Gastrocnemius medialis (tissue), 4 donors: ENCODE data around the gene RTKN2.

ENCODE experiments used
- CTCF ChIP-seq, 5 experiments: fragments of 450-650 bp in 3 of 5; fragments of 200-600 bp in 2 of 5; sonication (generic) in 2 of 5; IDR thresholded peaks in 4 of 5; conservative IDR thresholded peaks in 1 of 5; 1 replicate in 4 of 5; 2 replicates in 1 of 5; pipeline ENCODE4 v1.5.1; 2016 to 2019; ENCODE audit warnings: antibody characterized with exemption in 5 of 5, mild to moderate bottlenecking in 3 of 5, moderate library complexity in 3 of 5
- POLR2A ChIP-seq, 2 donors: fragments of 450-650 bp; IDR thresholded peaks; one replicate each; pipeline ENCODE4 v1.6.1; 2017; ENCODE audit warnings: antibody characterized with exemption in 2 of 2, mild to moderate bottlenecking in 2 of 2, moderate library complexity in 2 of 2

DNA sequence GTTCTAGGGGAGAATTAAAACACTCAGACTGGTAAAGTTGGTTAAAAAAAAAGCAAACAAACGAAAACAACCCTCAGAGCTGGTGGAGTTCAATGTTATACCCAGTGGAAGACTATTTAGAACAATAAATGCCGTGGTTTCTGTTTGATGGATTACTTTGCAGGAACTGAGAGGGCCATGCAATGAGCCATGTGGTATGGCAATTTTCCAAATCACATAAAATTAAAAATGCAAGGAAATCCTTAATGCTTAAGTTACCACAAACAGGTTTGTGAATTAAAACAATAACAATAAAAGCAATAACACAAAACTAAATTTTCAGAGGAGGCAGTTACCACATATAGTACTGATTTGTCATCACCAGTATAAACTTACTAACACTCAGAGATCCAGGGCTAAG, 96.9 kb downstream of the RTKN2 start:
- no peak for TF ChIP-seq CTCF (IDR thresholded peaks at IDR 0.05 in 4 of 5, conservative IDR thresholded peaks at IDR 0.05 in 1 of 5)
- TF ChIP-seq POLR2A (IDR thresholded peaks at IDR 0.05), result no peak
